Sigmoid colon (tissue), 7 donors: ENCODE measurements around the gene GMPPA. TPM values are rescaled to one million over a fixed set of nuclear protein-coding genes. Genes with fewer than 3 reads are reported as not detected.

ENCODE experiments used
- DNase-seq: peaks from one replicate; pipeline ENCODE4 v3.0.0-alpha.2; 2019
- H3K27ac ChIP-seq, 4 donors: fragments of 200-600 bp; sonication (generic); one replicate each; pipeline ENCODE4 v1.5.1; 2016 to 2019; ENCODE audit warnings: mild to moderate bottlenecking in 1 of 4
- H3K27me3 ChIP-seq, 3 donors: fragments of 200-600 bp; sonication (generic); one replicate each; pipeline ENCODE4 v1.5.1; 2019; ENCODE audit warnings: mild to moderate bottlenecking in 1 of 3
- H3K36me3 ChIP-seq, 4 donors: fragments of 200-600 bp; sonication (generic); one replicate each; pipeline ENCODE4 v1.5.1; 2016 to 2019
- H3K4me1 ChIP-seq, 4 donors: fragments of 200-600 bp; sonication (generic); one replicate each; pipeline ENCODE4 v1.5.1; 2017 to 2019
- H3K4me3 ChIP-seq, 4 donors: fragments of 200-600 bp; sonication (generic); one replicate each; pipeline ENCODE4 v1.5.1; 2017 to 2019; ENCODE audit warnings: mild to moderate bottlenecking in 2 of 4, moderate library complexity in 1 of 4
- H3K9me3 ChIP-seq, 4 donors: fragments of 200-600 bp in 3 of 4; sonication (generic) in 3 of 4; one replicate each; pipeline versions ENCODE4 v1.5.1 to v1.6.1; 2013 to 2019
- CTCF ChIP-seq, 4 experiments: fragments of 450-650 bp in 3 of 4; fragments of 200-600 bp in 1 of 4; IDR thresholded peaks; one replicate each; pipeline ENCODE4 v1.5.1; 2016 to 2019; ENCODE audit warnings: antibody characterized with exemption in 4 of 4, mild to moderate bottlenecking in 3 of 4, moderate library complexity in 2 of 4
- EP300 ChIP-seq, 4 donors: sonication (generic); formaldehyde crosslinking; IDR thresholded peaks; one replicate each; pipeline ENCODE4 v1.6.1; 2017; ENCODE audit warnings: antibody characterized with exemption in 4 of 4
- POLR2A ChIP-seq, 2 donors: fragments of 450-650 bp; IDR thresholded peaks; one replicate each; pipeline ENCODE4 v1.6.1; 2016; ENCODE audit warnings: antibody characterized with exemption in 2 of 2, mild to moderate bottlenecking in 2 of 2, moderate library complexity in 2 of 2
- POLR2AphosphoS5 ChIP-seq, 4 donors: sonication (generic); formaldehyde crosslinking; IDR thresholded peaks; one replicate each; pipeline ENCODE4 v1.6.1; 2017; ENCODE audit warnings: antibody characterized with exemption in 4 of 4
- WGBS, 2 donors: extraction: QIAGEN DNeasy Blood & Tissue Kit; methylation state at CpG; one replicate each; pipeline ENCODE4 v1.1.7; 2013; 5-methylcytosine and 5-hydroxymethylcytosine counted together
- intact Hi-C: fragments of 100-400 bp; cut with DNase I; formaldehyde crosslinking; loops from one replicate; pipeline ENCODE4 v1.15.1; 2023
- polyA plus RNA-seq, 3 donors: library from polyadenylated mRNA; stranded (reverse); fragments of 200-250 nt; gene quantifications; one replicate each; pipeline ENCODE4 v1.2.3, GENCODE V29; 2013
- small RNA-seq, 3 donors: library from RNA; depleted of rRNA; stranded (forward); fragments of <200 nt; gene quantifications; one replicate each; pipeline ENCODE3, GENCODE V24; 2016
- total RNA-seq, 4 donors: library from RNA; depleted of rRNA; stranded (reverse); fragments of >200 nt; gene quantifications; one replicate each; pipeline ENCODE4 v1.1.0, GENCODE V29; 2016
- donor health status: healthy with polysubstance abuse.
- donor health status: Bipolar disorder and iron deficiency.
- donor health status: healthy.

Gene GMPPA
- total and polyA plus RNA-seq, 7 donors: 13.9 to 52.8 (median 24.7) TPM

- peaks cover 0 to 27% (median 21%) of the 10 kb centered on the region in 4 donors for H3K4me1 ChIP-seq
- intact Hi-C loops: no loop called here
- H3K4me3 ChIP-seq: no peak overlapping the region
- 90 to 95% methylated on average over 15 of the region's 15 CpGs for WGBS, 2 donors
- H3K27me3 ChIP-seq: peaks cover 0 to 13% (median 0%) of the 10 kb centered on the region in 3 donors
- no peak for DNase-seq
- H3K36me3 ChIP-seq: peaks cover 0 to 24% (median 0%) of the 10 kb centered on the region in 4 donors
- H3K27ac ChIP-seq: no peak overlapping the region
- TF ChIP-seq POLR2A (IDR thresholded peaks at IDR 0.05): no peak
- TF ChIP-seq CTCF (IDR thresholded peaks at IDR 0.05): no peak
- no peak for TF ChIP-seq POLR2AphosphoS5 (IDR thresholded peaks at IDR 0.05)
- no peak for TF ChIP-seq EP300 (IDR thresholded peaks at IDR 0.05)
- H3K9me3 ChIP-seq: no peaks in the 10 kb centered on the region
Observed at GRCh38 chr2:219554350-219554749, 55.7 kb downstream of the GMPPA start.

GRCh38 chr2:219555956-219556355, 57.3 kb downstream of the GMPPA start:
- DNase-seq: no peak
- no peaks in the 10 kb centered on the region for H3K9me3 ChIP-seq
- H3K27me3 ChIP-seq: peaks cover 0 to 13% (median 0%) of the 10 kb centered on the region in 3 donors
- H3K27ac ChIP-seq: no peak overlapping the region
- H3K36me3 ChIP-seq: peaks cover 0 to 24% (median 0%) of the 10 kb centered on the region in 4 donors
- peaks cover 0 to 27% (median 24%) of the 10 kb centered on the region in 4 donors for H3K4me1 ChIP-seq
- 95 to 97% methylated on average over 20 of the region's 20 CpGs for WGBS, 2 donors
- no peak for TF ChIP-seq POLR2A (IDR thresholded peaks at IDR 0.05)
- no peak for TF ChIP-seq CTCF (IDR thresholded peaks at IDR 0.05)
- TF ChIP-seq POLR2AphosphoS5 (IDR thresholded peaks at IDR 0.05): no peak
- no peak for TF ChIP-seq EP300 (IDR thresholded peaks at IDR 0.05)
- H3K4me3 ChIP-seq: no peak overlapping the region
- intact Hi-C loops: no loop called here

- DNase-seq: no peak
- WGBS, 2 donors: 92 to 93% methylated on average over 19 of the region's 19 CpGs
- no peak overlapping the region for H3K4me3 ChIP-seq
- peaks cover 0 to 13% (median 0%) of the 10 kb centered on the region in 3 donors for H3K27me3 ChIP-seq
- H3K9me3 ChIP-seq: no peaks in the 10 kb centered on the region
- peaks cover 0 to 24% (median 0%) of the 10 kb centered on the region in 4 donors for H3K36me3 ChIP-seq
- no peak overlapping the region for H3K27ac ChIP-seq
- intact Hi-C loops: no loop called here
- TF ChIP-seq EP300 (IDR thresholded peaks at IDR 0.05): no peak
- no peak for TF ChIP-seq CTCF (IDR thresholded peaks at IDR 0.05)
- no peak for TF ChIP-seq POLR2AphosphoS5 (IDR thresholded peaks at IDR 0.05)
- no peak for TF ChIP-seq POLR2A (IDR thresholded peaks at IDR 0.05)
- H3K4me1 ChIP-seq: peaks cover 0 to 24% (median 20%) of the 10 kb centered on the region in 4 donors
Observed at GRCh38 chr2:219556413-219556812, 57.7 kb downstream of the GMPPA start.

Small RNAs within 50 kb of the gene (small RNA-seq; reads per million reads assigned to genes)
- gene MIR3132: 0 reads per million in 3 donors

Other genes starting within 250 kb of the GMPPA start
- gene TUBA4B, start 245.6 kb upstream of the GMPPA start, total RNA-seq: not detected
- not detected for gene TUBA4B, start 245.6 kb upstream of the GMPPA start, polyA plus RNA-seq
- 100 to 1,000 TPM in 1 of 4 donors, 10 to 100 TPM in 3; 47.1 to 109 (median 55.0) TPM for gene TUBA4A, start 245.0 kb upstream of the GMPPA start, total RNA-seq
- 10 to 100 TPM; 74.4 to 95.4 (median 76.9) TPM for gene TUBA4A, start 245.0 kb upstream of the GMPPA start, polyA plus RNA-seq
- gene DNAJB2, start 219.5 kb upstream of the GMPPA start, total RNA-seq: 10 to 100 TPM; 27.4 to 42.1 (median 40.0) TPM
- 10 to 100 TPM; 56.4 to 73.9 (median 67.3) TPM for gene DNAJB2, start 219.5 kb upstream of the GMPPA start, polyA plus RNA-seq
- gene PTPRN, start 189.5 kb upstream of the GMPPA start, total RNA-seq: 1 to 10 TPM; 1.2 to 8.8 (median 7.9) TPM
- 1 to 10 TPM in 1 of 3 donors, not detected in 2; 3.6 TPM for gene PTPRN, start 189.5 kb upstream of the GMPPA start, polyA plus RNA-seq
- not detected for gene RESP18, start 166.1 kb upstream of the GMPPA start, total RNA-seq
- not detected for gene RESP18, start 166.1 kb upstream of the GMPPA start, polyA plus RNA-seq
- 10 to 100 TPM; 43.2 to 62.8 (median 53.1) TPM for gene DNPEP, start 111.0 kb upstream of the GMPPA start, total RNA-seq
- 100 to 1,000 TPM; 108 to 137 (median 132) TPM for gene DNPEP, start 111.0 kb upstream of the GMPPA start, polyA plus RNA-seq
- over 10,000 TPM in 3 of 4 donors, 1,000 to 10,000 TPM in 1; 7,366 to 30,562 (median 13,340) TPM for gene DES, start 80.5 kb upstream of the GMPPA start, total RNA-seq
- 100 to 1,000 TPM in 2 of 3 donors, 10 to 100 TPM in 1; 35.1 to 264 (median 162) TPM for gene DES, start 80.5 kb upstream of the GMPPA start, polyA plus RNA-seq
- gene SPEG, start 64.0 kb upstream of the GMPPA start, total RNA-seq: 100 to 1,000 TPM; 123 to 321 (median 194) TPM
- 10 to 100 TPM in 2 of 3 donors, 1 to 10 TPM in 1; 6.0 to 25.4 (median 13.4) TPM for gene SPEG, start 64.0 kb upstream of the GMPPA start, polyA plus RNA-seq
- under 1 TPM in 1 of 4 donors, not detected in 3; under 0.01 TPM for gene ASIC4, start 15.6 kb downstream of the GMPPA start, total RNA-seq
- gene ASIC4, start 15.6 kb downstream of the GMPPA start, polyA plus RNA-seq: under 1 TPM in 1 of 3 donors, not detected in 2; 0.07 TPM
- gene CHPF, start 44.9 kb downstream of the GMPPA start, total RNA-seq: 10 to 100 TPM; 12.5 to 39.1 (median 23.5) TPM
- gene CHPF, start 44.9 kb downstream of the GMPPA start, polyA plus RNA-seq: 10 to 100 TPM in 1 of 3 donors, 1 to 10 TPM in 2; 5.5 to 37.3 (median 6.6) TPM
- 1 to 10 TPM in 3 of 4 donors, under 1 TPM in 1; 0.71 to 3.0 (median 1.6) TPM for gene TMEM198, start 45.1 kb downstream of the GMPPA start, total RNA-seq
- gene TMEM198, start 45.1 kb downstream of the GMPPA start, polyA plus RNA-seq: 1 to 10 TPM in 2 of 3 donors, not detected in 1; 1.2 to 3.9 TPM
- 10 to 100 TPM; 34.6 to 83.6 (median 53.3) TPM for gene OBSL1, start 72.6 kb downstream of the GMPPA start, total RNA-seq
- gene OBSL1, start 72.6 kb downstream of the GMPPA start, polyA plus RNA-seq: 10 to 100 TPM in 1 of 3 donors, 1 to 10 TPM in 2; 2.8 to 15.6 (median 7.8) TPM
- under 1 TPM in 2 of 4 donors, not detected in 2; 0.33 to 0.36 TPM for gene INHA, start 73.4 kb downstream of the GMPPA start, total RNA-seq
- under 1 TPM in 2 of 3 donors, not detected in 1; 0.31 to 0.46 TPM for gene INHA, start 73.4 kb downstream of the GMPPA start, polyA plus RNA-seq
- gene STK11IP, start 99.0 kb downstream of the GMPPA start, total RNA-seq: 10 to 100 TPM in 2 of 4 donors, 1 to 10 TPM in 2; 8.4 to 13.0 (median 10.1) TPM
- gene STK11IP, start 99.0 kb downstream of the GMPPA start, polyA plus RNA-seq: 10 to 100 TPM in 2 of 3 donors, 1 to 10 TPM in 1; 6.9 to 36.7 (median 10.8) TPM
- 1 to 10 TPM in 3 of 4 donors, under 1 TPM in 1; 0.99 to 5.0 (median 1.1) TPM for gene SLC4A3, start 128.7 kb downstream of the GMPPA start, total RNA-seq
- gene SLC4A3, start 128.7 kb downstream of the GMPPA start, polyA plus RNA-seq: 1 to 10 TPM in 1 of 3 donors, under 1 TPM in 2; under 0.01 to 1.0 (median 0.46) TPM